ENCODE data around the gene NRP1.
"Not testable (repeated sequence)": the region's sequence is repeated elsewhere in the genome, so short reads cannot be mapped to it uniquely, and the experiment has no call there.

The NRP1 gene

GRCh38 chr10:33334153-33334804, at the start of gene NRP1:
NRP1 (minus strand) TSS chr10:33334667; CDS start chr10:33334382, 285 bp downstream.
- Mint-ChIP-seq H3K27me3 (peaks cover 86% of the 10 kb centered on the region), H3K36me3 (ENCODE audit: insufficient read depth) (no peaks in the 10 kb centered on the region), H3K9me3 (no peaks in the 10 kb centered on the region), H3K4me1 (peaks cover 15% of the 10 kb centered on the region), H3K4me3 (peak within 1 kb of the TSS; percentile 79), H3K27ac (ENCODE audit: low read depth) (no peak within 1 kb of the TSS)
- ATAC-seq (replicated peaks; ENCODE audit: extremely low read depth, poor library complexity, severe bottlenecking) (peak; percentile 31), DNase-seq (ENCODE audit: low spot score in 2 of 2) (no peak)

GRCh38 chr10:33384201-33384600, 49.7 kb upstream of the NRP1 start:
- not testable (repeated sequence) for ATAC-seq (replicated peaks; ENCODE audit: extremely low read depth, poor library complexity, severe bottlenecking); H3K9me3 Mint-ChIP-seq; H3K4me3 Mint-ChIP-seq; H3K36me3 Mint-ChIP-seq (ENCODE audit: insufficient read depth); H3K4me1 Mint-ChIP-seq; DNase-seq (ENCODE audit: low spot score in 2 of 2); H3K27ac Mint-ChIP-seq (ENCODE audit: low read depth)
- peaks cover 51% of the 10 kb centered on the region for H3K27me3 Mint-ChIP-seq

- no peak for ATAC-seq (replicated peaks; ENCODE audit: extremely low read depth, poor library complexity, severe bottlenecking)
- Mint-ChIP-seq H3K27me3 (peaks cover 48% of the 10 kb centered on the region), H3K27ac (ENCODE audit: low read depth) (no peak overlapping the region), H3K4me1 (no peaks in the 10 kb centered on the region), H3K9me3 (no peaks in the 10 kb centered on the region), H3K4me3 (no peak overlapping the region), H3K36me3 (ENCODE audit: insufficient read depth) (no peaks in the 10 kb centered on the region)
- no peak for DNase-seq (ENCODE audit: low spot score in 2 of 2)
Observed at GRCh38 chr10:33382921-33383713, 48.6 kb upstream of the NRP1 start.

GRCh38 chr10:33382216-33382600, 47.7 kb upstream of the NRP1 start:
- DNase-seq (ENCODE audit: low spot score in 2 of 2) (no peak), ATAC-seq (replicated peaks; ENCODE audit: extremely low read depth, poor library complexity, severe bottlenecking) (no peak)
- H3K4me3 Mint-ChIP-seq = no peak overlapping the region
- H3K27ac Mint-ChIP-seq (ENCODE audit: low read depth) = no peak overlapping the region
- no peaks in the 10 kb centered on the region for H3K9me3 Mint-ChIP-seq
- H3K36me3 Mint-ChIP-seq (ENCODE audit: insufficient read depth) = no peaks in the 10 kb centered on the region
- H3K4me1 Mint-ChIP-seq = no peaks in the 10 kb centered on the region
- peaks cover 52% of the 10 kb centered on the region for H3K27me3 Mint-ChIP-seq

- no peaks in the 10 kb centered on the region for H3K36me3 Mint-ChIP-seq (ENCODE audit: insufficient read depth)
- H3K4me3 Mint-ChIP-seq = no peak overlapping the region
- peaks cover 52% of the 10 kb centered on the region for H3K27me3 Mint-ChIP-seq
- H3K4me1 Mint-ChIP-seq = no peaks in the 10 kb centered on the region
- DNase-seq (ENCODE audit: low spot score in 2 of 2) = no peak
- H3K27ac Mint-ChIP-seq (ENCODE audit: low read depth) = no peak overlapping the region
- ATAC-seq (replicated peaks; ENCODE audit: extremely low read depth, poor library complexity, severe bottlenecking) = no peak
- H3K9me3 Mint-ChIP-seq = no peaks in the 10 kb centered on the region
Observed at GRCh38 chr10:33381451-33382215, 47.2 kb upstream of the NRP1 start.

- no peaks in the 10 kb centered on the region for H3K4me1 Mint-ChIP-seq
- no peak for ATAC-seq (replicated peaks; ENCODE audit: extremely low read depth, poor library complexity, severe bottlenecking)
- no peak overlapping the region for H3K4me3 Mint-ChIP-seq
- no peak for DNase-seq (ENCODE audit: low spot score in 2 of 2)
- H3K27me3 Mint-ChIP-seq = peaks cover 34% of the 10 kb centered on the region
- no peaks in the 10 kb centered on the region for H3K36me3 Mint-ChIP-seq (ENCODE audit: insufficient read depth)
- H3K9me3 Mint-ChIP-seq = no peaks in the 10 kb centered on the region
- no peak overlapping the region for H3K27ac Mint-ChIP-seq (ENCODE audit: low read depth)
Observed at GRCh38 chr10:33377658-33378025, 43.2 kb upstream of the NRP1 start.

- ATAC-seq (replicated peaks; ENCODE audit: extremely low read depth, poor library complexity, severe bottlenecking) (no peak), DNase-seq (ENCODE audit: low spot score in 2 of 2) (no peak)
- Mint-ChIP-seq H3K4me1 (no peaks in the 10 kb centered on the region), H3K36me3 (ENCODE audit: insufficient read depth) (no peaks in the 10 kb centered on the region), H3K27ac (ENCODE audit: low read depth) (no peak overlapping the region), H3K9me3 (no peaks in the 10 kb centered on the region), H3K4me3 (no peak overlapping the region), H3K27me3 (peaks cover 29% of the 10 kb centered on the region)
Observed at GRCh38 chr10:33376976-33377657, 42.6 kb upstream of the NRP1 start.

- Mint-ChIP-seq H3K9me3 (no peaks in the 10 kb centered on the region), H3K4me1 (no peaks in the 10 kb centered on the region), H3K27me3 (peaks cover 26% of the 10 kb centered on the region), H3K27ac (ENCODE audit: low read depth) (no peak overlapping the region), H3K36me3 (ENCODE audit: insufficient read depth) (no peaks in the 10 kb centered on the region), H3K4me3 (no peak overlapping the region)
- DNase-seq (ENCODE audit: low spot score in 2 of 2) (no peak), ATAC-seq (replicated peaks; ENCODE audit: extremely low read depth, poor library complexity, severe bottlenecking) (no peak)
Observed at GRCh38 chr10:33376476-33376875, 42.0 kb upstream of the NRP1 start.

- Mint-ChIP-seq H3K27ac (ENCODE audit: low read depth) (no peak overlapping the region), H3K9me3 (peaks cover 2% of the 10 kb centered on the region), H3K36me3 (ENCODE audit: insufficient read depth) (no peaks in the 10 kb centered on the region), H3K4me1 (no peaks in the 10 kb centered on the region), H3K4me3 (no peak overlapping the region), H3K27me3 (peaks cover 15% of the 10 kb centered on the region)
- DNase-seq (ENCODE audit: low spot score in 2 of 2) (no peak), ATAC-seq (replicated peaks; ENCODE audit: extremely low read depth, poor library complexity, severe bottlenecking) (no peak)
Observed at GRCh38 chr10:33373263-33373662, 38.8 kb upstream of the NRP1 start.

- H3K27me3 Mint-ChIP-seq = peaks cover 15% of the 10 kb centered on the region
- H3K27ac Mint-ChIP-seq (ENCODE audit: low read depth) = no peak overlapping the region
- H3K4me3 Mint-ChIP-seq = no peak overlapping the region
- DNase-seq (ENCODE audit: low spot score in 2 of 2) = no peak
- no peaks in the 10 kb centered on the region for H3K36me3 Mint-ChIP-seq (ENCODE audit: insufficient read depth)
- no peak for ATAC-seq (replicated peaks; ENCODE audit: extremely low read depth, poor library complexity, severe bottlenecking)
- peaks cover 7% of the 10 kb centered on the region for H3K9me3 Mint-ChIP-seq
- no peaks in the 10 kb centered on the region for H3K4me1 Mint-ChIP-seq
Observed at GRCh38 chr10:33371234-33371633, 36.8 kb upstream of the NRP1 start.

- Mint-ChIP-seq H3K27me3 (peaks cover 15% of the 10 kb centered on the region), H3K9me3 (peaks cover 11% of the 10 kb centered on the region), H3K27ac (ENCODE audit: low read depth) (no peak overlapping the region), H3K4me1 (no peaks in the 10 kb centered on the region), H3K4me3 (no peak overlapping the region), H3K36me3 (ENCODE audit: insufficient read depth) (no peaks in the 10 kb centered on the region)
- ATAC-seq (replicated peaks; ENCODE audit: extremely low read depth, poor library complexity, severe bottlenecking) (no peak), DNase-seq (ENCODE audit: low spot score in 2 of 2) (no peak)
Observed at GRCh38 chr10:33370434-33370930, 36.0 kb upstream of the NRP1 start.

GRCh38 chr10:33368086-33368485, 33.6 kb upstream of the NRP1 start:
- no peak for ATAC-seq (replicated peaks; ENCODE audit: extremely low read depth, poor library complexity, severe bottlenecking)

More at GRCh38 chr10:33368086-33368485, 33.6 kb upstream of the NRP1 start:
- H3K27me3 Mint-ChIP-seq = peaks cover 24% of the 10 kb centered on the region
- no peak overlapping the region for H3K4me3 Mint-ChIP-seq
- H3K9me3 Mint-ChIP-seq = peaks cover 11% of the 10 kb centered on the region
- no peaks in the 10 kb centered on the region for H3K4me1 Mint-ChIP-seq
- no peaks in the 10 kb centered on the region for H3K36me3 Mint-ChIP-seq (ENCODE audit: insufficient read depth)
- no peak overlapping the region for H3K27ac Mint-ChIP-seq (ENCODE audit: low read depth)
- DNase-seq (ENCODE audit: low spot score in 2 of 2) = no peak

Measured in central memory CD8-positive, alpha-beta T cell (primary cell).